Measurements from ENCODE around the gene LAPTM4A.

Gene LAPTM4A

GRCh38 chr2:20069756-20070155 is 18.3 kb upstream of the LAPTM4A start:
- TF ChIP-seq FOXP2 (optimal IDR thresholded peaks at IDR 0.05; ENCODE audit: borderline replicate concordance, extremely low read depth, extremely low read length, insufficient read depth) (no peak), TAF1 (IDR thresholded peaks at IDR 0.05; ENCODE audit: borderline replicate concordance, insufficient read depth, low read length) (no peak), POLR2AphosphoS5 (IDR thresholded peaks at IDR 0.05; ENCODE audit: low read depth, low read length) (no peak), SIN3A (IDR thresholded peaks at IDR 0.05; ENCODE audit: borderline replicate concordance, insufficient read depth, low read length) (no peak), REST (IDR thresholded peaks at IDR 0.05; ENCODE audit: insufficient read depth in 1 of 2, low read depth in 2 of 2, low read length in 2 of 2) (no peak)

GRCh38 chr2:20067992-20068584 is 16.7 kb upstream of the LAPTM4A start:
- TF ChIP-seq TAF1 (IDR thresholded peaks at IDR 0.05; ENCODE audit: borderline replicate concordance, insufficient read depth, low read length) (no peak), REST (IDR thresholded peaks at IDR 0.05; ENCODE audit: insufficient read depth in 1 of 2, low read depth in 2 of 2, low read length in 2 of 2) (no peak), SIN3A (IDR thresholded peaks at IDR 0.05; ENCODE audit: borderline replicate concordance, insufficient read depth, low read length) (no peak), POLR2AphosphoS5 (IDR thresholded peaks at IDR 0.05; ENCODE audit: low read depth, low read length) (no peak), FOXP2 (optimal IDR thresholded peaks at IDR 0.05; ENCODE audit: borderline replicate concordance, extremely low read depth, extremely low read length, insufficient read depth) (no peak)

DNA sequence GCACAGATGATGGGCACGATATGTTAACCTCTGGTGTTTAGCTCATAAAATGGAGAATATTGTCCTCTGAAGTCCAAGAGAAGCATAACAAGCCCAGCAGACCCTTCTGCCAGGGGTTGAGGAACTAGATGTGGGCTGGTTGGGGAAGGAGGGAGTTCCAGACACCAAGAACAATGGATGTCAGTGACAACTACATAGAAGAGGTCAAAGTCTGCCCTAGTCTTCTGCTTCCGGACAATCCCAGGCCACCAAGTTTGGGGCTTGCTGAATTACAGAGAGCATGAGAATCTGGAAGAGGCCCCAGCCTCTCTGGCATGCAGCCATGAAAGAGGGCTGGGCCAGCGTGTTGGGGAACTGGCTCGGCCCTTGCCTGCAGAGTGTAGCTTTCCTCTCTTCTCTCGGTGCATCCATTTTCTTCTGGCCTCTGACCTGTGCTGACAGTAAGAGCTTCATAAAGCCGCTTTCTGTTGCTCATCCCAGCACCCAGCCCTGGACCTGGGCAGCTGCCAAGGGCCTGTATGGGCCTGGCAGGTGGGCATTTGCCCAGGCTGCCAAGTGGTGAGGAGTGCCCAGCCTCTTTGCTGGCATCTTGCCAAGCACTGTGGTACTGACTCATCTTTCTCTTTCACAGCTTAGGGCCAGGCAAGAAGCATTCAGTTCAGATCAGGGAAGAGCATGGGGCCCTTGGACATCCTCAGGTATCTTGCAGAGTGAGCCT is 14.6 kb upstream of the LAPTM4A start:
- TF ChIP-seq POLR2AphosphoS5 (IDR thresholded peaks at IDR 0.05; ENCODE audit: low read depth, low read length) (peak; percentile 38; the same call in 1 of the 2 replicates), TAF1 (IDR thresholded peaks at IDR 0.05; ENCODE audit: borderline replicate concordance, insufficient read depth, low read length) (no peak), FOXP2 (optimal IDR thresholded peaks at IDR 0.05; ENCODE audit: borderline replicate concordance, extremely low read depth, extremely low read length, insufficient read depth) (no peak), REST (IDR thresholded peaks at IDR 0.05; ENCODE audit: insufficient read depth in 1 of 2, low read depth in 2 of 2, low read length in 2 of 2) (no peak), SIN3A (IDR thresholded peaks at IDR 0.05; ENCODE audit: borderline replicate concordance, insufficient read depth, low read length) (no peak)

DNA sequence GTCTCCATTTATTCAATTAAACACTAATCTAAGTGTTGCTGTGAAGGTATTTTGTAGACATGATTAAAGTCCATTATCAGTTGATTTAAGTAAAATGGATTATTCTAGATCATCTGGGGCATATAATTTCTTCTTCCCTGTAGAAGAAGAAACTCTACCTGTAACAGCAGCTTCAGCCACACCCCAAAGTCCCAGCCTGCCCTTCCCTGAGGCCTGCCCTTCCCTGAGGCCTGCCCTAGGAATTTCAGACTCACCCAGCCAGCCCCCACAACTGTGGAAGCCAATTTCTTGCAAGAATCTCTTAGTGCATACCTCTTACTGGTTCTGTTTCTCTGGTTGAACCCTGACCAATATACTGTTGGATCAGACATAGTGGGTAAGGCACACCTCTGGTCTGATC is 13.4 kb upstream of the LAPTM4A start:
- TF ChIP-seq POLR2AphosphoS5 (IDR thresholded peaks at IDR 0.05; ENCODE audit: low read depth, low read length) (no peak), TAF1 (IDR thresholded peaks at IDR 0.05; ENCODE audit: borderline replicate concordance, insufficient read depth, low read length) (no peak), REST (IDR thresholded peaks at IDR 0.05; ENCODE audit: insufficient read depth in 1 of 2, low read depth in 2 of 2, low read length in 2 of 2) (no peak), FOXP2 (optimal IDR thresholded peaks at IDR 0.05; ENCODE audit: borderline replicate concordance, extremely low read depth, extremely low read length, insufficient read depth) (no peak), SIN3A (IDR thresholded peaks at IDR 0.05; ENCODE audit: borderline replicate concordance, insufficient read depth, low read length) (no peak)
